HepG2 (cell line): ENCODE measurements around the gene TTBK1. TPM values are rescaled to one million over a fixed set of nuclear protein-coding genes. Genes with fewer than 3 reads are reported as not detected.

Experiments used
- ADNP ChIP-seq: sonication (generic); formaldehyde crosslinking; IDR thresholded peaks from 2 replicates; pipeline ENCODE4 v1.4.0; 2020; ENCODE audit warnings: missing genetic modification reagents
- CCDC6 ChIP-seq: sonication (generic); formaldehyde crosslinking; IDR thresholded peaks from 2 replicates; pipeline ENCODE4 v1.8.1; 2022; ENCODE audit warnings: mild to moderate bottlenecking, missing genetic modification reagents, moderate library complexity
- CEBPG ChIP-seq: IDR thresholded peaks from 2 replicates; pipeline ENCODE4 v1.6.1; 2016
- ELF1 ChIP-seq: sonication (generic); formaldehyde crosslinking; IDR thresholded peaks from 2 replicates; pipeline ENCODE4 v1.4.0; 2020; ENCODE audit warnings: missing genetic modification reagents
- MAF1 ChIP-seq: sonication (generic); formaldehyde crosslinking; IDR thresholded peaks from 2 replicates; pipeline ENCODE4 v1.5.0; 2020; ENCODE audit warnings: missing genetic modification reagents, borderline replicate concordance
- MEIS2 ChIP-seq: sonication (generic); formaldehyde crosslinking; IDR thresholded peaks from 2 replicates; pipeline ENCODE4 v1.9.0; 2021; ENCODE audit warnings: mild to moderate bottlenecking, missing genetic modification reagents
- MIER3 ChIP-seq: IDR thresholded peaks from 2 replicates; pipeline ENCODE4 v1.6.1; 2016; ENCODE audit warnings: missing compliant biosample characterization, borderline replicate concordance
- MLXIP ChIP-seq: sonication (generic); formaldehyde crosslinking; IDR thresholded peaks from 2 replicates; pipeline ENCODE4 v1.9.0; 2021; ENCODE audit warnings: missing genetic modification reagents, borderline replicate concordance
- NPAS2 ChIP-seq: sonication (generic); formaldehyde crosslinking; IDR thresholded peaks from 2 replicates; pipeline ENCODE4 v1.8.0; 2022; ENCODE audit warnings: mild to moderate bottlenecking, missing genetic modification reagents, borderline replicate concordance
- SIN3B ChIP-seq: fragments of 150-350 bp; IDR thresholded peaks from 2 replicates; pipeline ENCODE4 v1.6.1; 2014; ENCODE audit warnings: low read length
- SKI ChIP-seq: fragments of 450-650 bp; IDR thresholded peaks from one replicate; pipeline ENCODE4 v1.6.1; 2018; ENCODE audit warnings: mild to moderate bottlenecking; ENCODE audit not compliant: partially characterized antibody
- SNAPC4 ChIP-seq: sonication (generic); formaldehyde crosslinking; IDR thresholded peaks from 2 replicates; pipeline ENCODE4 v1.4.0; 2020; ENCODE audit warnings: mild to moderate bottlenecking, missing genetic modification reagents
- SP4 ChIP-seq: sonication (generic); formaldehyde crosslinking; IDR thresholded peaks from 2 replicates; pipeline ENCODE4 v1.8.1; 2023; ENCODE audit warnings: mild to moderate bottlenecking, missing genetic modification reagents
- TSC22D2 ChIP-seq: sonication (generic); formaldehyde crosslinking; IDR thresholded peaks from 2 replicates; pipeline ENCODE4 v1.5.1; 2020; ENCODE audit warnings: missing genetic modification reagents, mild to moderate bottlenecking, borderline replicate concordance
- ZNF207 ChIP-seq: fragments of 450-650 bp; IDR thresholded peaks from 2 replicates; pipeline ENCODE4 v1.6.1; 2016; ENCODE audit warnings: antibody characterized with exemption, borderline replicate concordance
- ZNF232 ChIP-seq: sonication (generic); formaldehyde crosslinking; IDR thresholded peaks from 2 replicates; pipeline ENCODE4 v1.4.0; 2020; ENCODE audit warnings: missing genetic modification reagents, borderline replicate concordance
- ZNF24 ChIP-seq: fragments of 450-650 bp; IDR thresholded peaks from 2 replicates; pipeline ENCODE4 v1.6.1; 2017; ENCODE audit warnings: antibody characterized with exemption, mild to moderate bottlenecking
- ZNF430 ChIP-seq: sonication (generic); formaldehyde crosslinking; IDR thresholded peaks from 2 replicates; pipeline ENCODE4 v1.9.0; 2021; ENCODE audit warnings: mild to moderate bottlenecking, missing genetic modification reagents
- ZNF431 ChIP-seq: sonication (generic); formaldehyde crosslinking; IDR thresholded peaks from 2 replicates; pipeline ENCODE4 v1.9.0; 2022; ENCODE audit warnings: missing genetic modification reagents, low read depth, mild to moderate bottlenecking, borderline replicate concordance
- ZNF451 ChIP-seq: sonication (generic); formaldehyde crosslinking; IDR thresholded peaks from 2 replicates; pipeline ENCODE4 v1.5.0; 2020; ENCODE audit warnings: mild to moderate bottlenecking, missing genetic modification reagents
- ZNF792 ChIP-seq: IDR thresholded peaks from 2 replicates; pipeline ENCODE4 v1.6.1; 2016
- ZSCAN25 ChIP-seq: sonication (generic); formaldehyde crosslinking; IDR thresholded peaks from 2 replicates; pipeline ENCODE4 v1.8.0; 2022; ENCODE audit warnings: mild to moderate bottlenecking, missing genetic modification reagents
- polyA plus RNA-seq, 8 experiments: library from polyadenylated mRNA; depleted of rRNA in 3 of 8; stranded (reverse) in 7 of 8; unstranded in 1 of 8; fragments of >200 nt; fragmentation: Illumina TruSeq in 4 of 8; extraction: Trizol in 4 of 8; gene quantifications; 2 replicates each; pipeline versions ENCODE4 v1.2.1 to v1.2.3, GENCODE V29; 2011 to 2016; ENCODE audit warnings: low read depth in 4 of 8, missing spikeins in 1 of 8, mixed read lengths in 1 of 8; ENCODE audit not compliant: insufficient read depth in 1 of 8
- total RNA-seq, 5 experiments: library from RNA; depleted of rRNA; stranded (reverse); fragments of >200 nt; fragmentation: Illumina TruSeq; extraction: Trizol; gene quantifications; 2 replicates each; pipeline ENCODE4 v1.2.3, GENCODE V29; 2016; ENCODE audit warnings: low read depth in 1 of 5
- TF ChIP-seq, protein P1 (sequence below): sonication (generic); formaldehyde crosslinking; IDR thresholded peaks from 2 replicates; pipeline ENCODE4 v1.4.0; 2020; ENCODE audit warnings: mild to moderate bottlenecking, missing genetic modification reagents
- TF ChIP-seq, protein P2 (sequence below): sonication (generic); formaldehyde crosslinking; IDR thresholded peaks from 2 replicates; pipeline ENCODE4 v1.5.1; 2020; ENCODE audit warnings: mild to moderate bottlenecking, missing genetic modification reagents, borderline replicate concordance

The TTBK1 gene
- total and polyA plus RNA-seq, 2 of the 13 experiments (the other 11 are each of a cell fraction or from before 2014, with no cell fraction given): 0.24 to 0.33 TPM

DNA sequence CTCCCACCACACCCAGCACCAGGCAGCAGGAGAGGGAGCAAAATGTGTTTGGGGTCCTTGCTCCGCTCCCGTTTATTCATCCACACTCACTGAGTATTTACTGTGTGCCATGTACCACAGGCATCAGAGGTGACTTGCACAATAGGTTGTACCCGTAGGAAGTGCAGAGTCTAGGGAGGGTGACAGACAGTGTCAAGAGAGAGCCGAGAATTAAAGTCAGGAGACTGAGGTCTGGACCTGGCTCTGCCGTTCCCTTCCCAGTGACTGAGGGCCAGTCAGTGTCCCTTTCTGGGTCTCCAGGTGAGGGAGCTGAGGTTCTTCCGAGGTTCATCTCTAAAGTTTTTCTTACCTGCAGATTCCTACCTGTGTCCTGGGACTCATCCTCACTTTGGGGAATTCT, 22.3 kb downstream of the TTBK1 start (continued):
- TF ChIP-seq NPAS2 (CRISPR knock-in tag) (no peak), ADNP (no peak), CCDC6 (CRISPR knock-in tag) (no peak), SIN3B (no peak), ZNF207 (no peak), ZNF232 (CRISPR knock-in tag) (no peak), ZSCAN25 (CRISPR knock-in tag) (peak; percentile 78), SNAPC4 (no peak), TSC22D2 (no peak), MAF1 (CRISPR knock-in tag) (no peak), ZNF430 (CRISPR knock-in tag) (no peak), ELF1 (CRISPR knock-in tag) (peak; percentile 25), ZNF431 (no peak), MEIS2 (CRISPR knock-in tag) (peak; percentile 27; the same call in 1 of the 2 replicates), SKI (peak; percentile 62), SP4 (CRISPR knock-in tag) (no peak), CEBPG (CRISPR knock-in tag) (peak; percentile 90), MLXIP (CRISPR knock-in tag) (no peak), MIER3 (CRISPR knock-in tag) (no peak; the same call in 1 of the 2 replicates), ZNF451 (no peak), ZNF24 (no peak), ZNF792 (no peak)
- TF ChIP-seq, protein P1, sequence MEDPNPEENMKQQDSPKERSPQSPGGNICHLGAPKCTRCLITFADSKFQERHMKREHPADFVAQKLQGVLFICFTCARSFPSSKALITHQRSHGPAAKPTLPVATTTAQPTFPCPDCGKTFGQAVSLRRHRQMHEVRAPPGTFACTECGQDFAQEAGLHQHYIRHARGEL (CRISPR knock-in tag): no peak
- TF ChIP-seq, protein P2, sequence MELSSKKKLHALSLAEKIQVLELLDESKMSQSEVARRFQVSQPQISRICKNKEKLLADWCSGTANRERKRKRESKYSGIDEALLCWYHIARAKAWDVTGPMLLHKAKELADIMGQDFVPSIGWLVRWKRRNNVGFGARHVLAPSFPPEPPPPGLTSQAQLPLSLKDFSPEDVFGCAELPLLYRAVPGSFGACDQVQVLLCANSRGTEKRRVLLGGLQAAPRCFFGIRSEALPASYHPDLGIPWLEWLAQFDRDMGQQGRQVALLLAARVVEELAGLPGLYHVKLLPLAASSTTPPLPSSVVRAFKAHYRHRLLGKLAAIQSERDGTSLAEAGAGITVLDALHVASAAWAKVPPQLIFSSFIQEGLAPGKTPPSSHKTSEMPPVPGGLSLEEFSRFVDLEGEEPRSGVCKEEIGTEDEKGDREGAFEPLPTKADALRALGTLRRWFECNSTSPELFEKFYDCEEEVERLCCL (CRISPR knock-in tag): no peak
